HUES6 (cell line): Measurements from ENCODE around the gene APOBEC3B.
"Not testable (repeated sequence)": the region's sequence is repeated elsewhere in the genome, so short reads cannot be mapped to it uniquely, and the experiment has no call there.

ENCODE experiments used
- H3K27ac ChIP-seq: 2 replicates; pipeline ENCODE4 v1.7.0; 2013; ENCODE audit warnings: low read depth, mild to moderate bottlenecking, low read length, inconsistent platforms
- H3K27me3 ChIP-seq: 2 replicates; pipeline ENCODE4 v1.6.1; 2013; ENCODE audit warnings: low read length; ENCODE audit not compliant: control insufficient read depth, insufficient read depth
- H3K36me3 ChIP-seq: 2 replicates; pipeline ENCODE4 v1.6.1; 2013; ENCODE audit warnings: low read length; ENCODE audit not compliant: control insufficient read depth, insufficient read depth
- H3K4me1 ChIP-seq: 2 replicates; pipeline ENCODE4 v1.6.1; 2013; ENCODE audit warnings: low read length; ENCODE audit not compliant: control insufficient read depth, insufficient read depth
- H3K4me3 ChIP-seq: 2 replicates; pipeline ENCODE4 v1.5.1; 2013; ENCODE audit warnings: low read depth, low read length
- H3K9ac ChIP-seq: one replicate; pipeline ENCODE4 v1.6.1; 2013; ENCODE audit warnings: mild to moderate bottlenecking, low read length
- H3K9me3 ChIP-seq: 2 replicates; pipeline ENCODE4 v1.6.1; 2013; ENCODE audit warnings: low read depth, low read length; ENCODE audit not compliant: control insufficient read depth, insufficient read depth

The APOBEC3B gene

DNA sequence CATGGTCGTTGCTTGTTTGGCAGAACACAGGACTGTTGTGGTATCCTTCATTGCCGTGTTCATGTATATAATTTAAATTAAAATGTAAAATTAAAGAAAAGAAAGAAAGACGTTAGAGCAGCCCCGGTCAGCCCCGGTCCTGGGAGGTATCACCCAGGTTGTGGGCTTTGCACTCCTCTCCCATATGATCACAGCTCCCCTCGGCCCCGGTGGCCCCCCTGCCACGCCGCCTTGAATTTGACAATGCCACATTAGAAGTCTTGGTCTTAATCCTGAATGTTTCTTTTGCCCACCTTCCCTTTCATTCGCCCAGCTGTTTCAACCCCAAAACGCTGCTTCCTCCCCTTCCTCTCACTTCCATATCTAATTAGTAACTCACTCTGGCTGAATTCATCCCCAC is 13.3 kb upstream of the APOBEC3B start:
- H3K27ac ChIP-seq, result no peak overlapping the region
- H3K27me3 ChIP-seq, result no peaks in the 10 kb centered on the region
- H3K9ac ChIP-seq, result no peak overlapping the region
- peaks cover 13% of the 10 kb centered on the region; the same call in 1 of the 2 replicates for H3K4me1 ChIP-seq
- H3K9me3 ChIP-seq, result no peaks in the 10 kb centered on the region
- no peak overlapping the region for H3K4me3 ChIP-seq
- no peaks in the 10 kb centered on the region for H3K36me3 ChIP-seq

DNA sequence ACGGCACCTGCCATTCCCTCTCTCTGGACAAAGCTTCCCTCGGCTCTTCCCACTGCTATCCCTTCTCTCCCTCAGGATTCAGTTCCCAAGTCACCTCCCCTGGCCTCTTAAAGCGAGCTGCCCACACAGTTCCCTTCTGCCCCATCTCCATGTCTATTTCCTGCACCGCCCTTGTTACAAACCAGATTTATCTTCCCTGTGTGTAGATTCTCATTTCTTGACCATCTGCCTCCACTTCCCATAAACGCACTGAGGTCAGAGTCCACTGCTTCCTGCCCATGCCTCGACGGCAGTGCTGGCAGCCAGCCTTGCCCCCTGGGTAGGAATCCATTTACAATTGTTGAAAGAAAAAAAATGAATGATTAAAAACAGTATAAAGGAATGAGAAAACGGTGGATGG is 11.6 kb upstream of the APOBEC3B start:
- peaks cover 8% of the 10 kb centered on the region; the same call in 1 of the 2 replicates for H3K4me1 ChIP-seq
- H3K9ac ChIP-seq, result no peak overlapping the region
- H3K36me3 ChIP-seq, result no peaks in the 10 kb centered on the region
- H3K9me3 ChIP-seq, result 0 out of 2 replicates have a peak, but pooled peaks cover 8% of the 10 kb centered on the region
- H3K27ac ChIP-seq, result no peak overlapping the region
- no peaks in the 10 kb centered on the region for H3K27me3 ChIP-seq
- H3K4me3 ChIP-seq, result no peak overlapping the region

- Histone ChIP-seq H3K27me3 (no peaks in the 10 kb centered on the region), H3K27ac (no peak overlapping the region), H3K4me3 (no peak overlapping the region), H3K9ac (no peak overlapping the region), H3K9me3 (peaks cover 14% of the 10 kb centered on the region), H3K36me3 (no peaks in the 10 kb centered on the region), H3K4me1 (0 out of 2 replicates have a peak, but pooled peaks cover 3% of the 10 kb centered on the region)
Observed at GRCh38 chr22:38971202-38971601, 10.9 kb upstream of the APOBEC3B start.

DNA sequence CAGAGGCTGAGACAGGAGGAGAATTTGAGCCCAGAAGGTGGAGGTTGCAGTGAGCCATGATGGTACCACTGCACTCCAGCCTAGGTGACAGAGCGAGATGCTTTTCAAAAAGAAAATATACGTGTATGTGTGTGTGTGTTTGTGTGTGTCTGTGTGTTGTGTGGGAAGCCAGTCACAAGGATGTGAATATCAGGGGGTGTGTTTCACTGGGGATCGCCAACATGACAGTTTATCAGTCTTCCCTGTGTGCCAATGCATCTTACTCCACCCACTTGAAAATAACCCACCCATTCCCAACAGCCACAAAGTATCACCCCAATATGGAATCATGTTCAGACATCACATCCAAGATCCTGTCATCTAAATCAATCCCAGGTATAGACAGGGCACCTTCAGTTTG is 10.4 kb upstream of the APOBEC3B start:
- Histone ChIP-seq H3K27ac (no peak overlapping the region), H3K27me3 (no peaks in the 10 kb centered on the region), H3K4me3 (no peak overlapping the region), H3K9ac (no peak overlapping the region), H3K9me3 (peaks cover 18% of the 10 kb centered on the region), H3K36me3 (no peaks in the 10 kb centered on the region), H3K4me1 (no peaks in the 10 kb centered on the region)

DNA sequence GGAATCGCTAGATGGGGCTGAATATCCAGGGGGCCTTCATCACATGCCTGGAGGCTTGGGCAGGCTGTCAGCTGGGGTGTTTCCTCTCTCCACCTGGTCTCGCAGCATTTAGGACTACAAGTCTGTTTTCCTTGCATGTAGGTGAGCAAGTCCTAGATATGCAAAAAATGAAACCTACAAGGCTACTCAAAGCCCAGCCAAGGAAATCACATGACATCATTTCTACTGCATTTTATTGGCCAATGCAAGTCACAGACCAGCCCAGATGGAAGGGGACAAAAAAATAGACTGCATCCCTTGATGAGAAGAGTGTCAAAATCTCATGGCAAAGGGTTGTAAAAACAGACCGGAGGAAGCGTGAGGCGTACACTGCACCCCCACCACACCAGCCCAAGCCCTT is 9.6 kb upstream of the APOBEC3B start:
- no peaks in the 10 kb centered on the region for H3K36me3 ChIP-seq

DNA sequence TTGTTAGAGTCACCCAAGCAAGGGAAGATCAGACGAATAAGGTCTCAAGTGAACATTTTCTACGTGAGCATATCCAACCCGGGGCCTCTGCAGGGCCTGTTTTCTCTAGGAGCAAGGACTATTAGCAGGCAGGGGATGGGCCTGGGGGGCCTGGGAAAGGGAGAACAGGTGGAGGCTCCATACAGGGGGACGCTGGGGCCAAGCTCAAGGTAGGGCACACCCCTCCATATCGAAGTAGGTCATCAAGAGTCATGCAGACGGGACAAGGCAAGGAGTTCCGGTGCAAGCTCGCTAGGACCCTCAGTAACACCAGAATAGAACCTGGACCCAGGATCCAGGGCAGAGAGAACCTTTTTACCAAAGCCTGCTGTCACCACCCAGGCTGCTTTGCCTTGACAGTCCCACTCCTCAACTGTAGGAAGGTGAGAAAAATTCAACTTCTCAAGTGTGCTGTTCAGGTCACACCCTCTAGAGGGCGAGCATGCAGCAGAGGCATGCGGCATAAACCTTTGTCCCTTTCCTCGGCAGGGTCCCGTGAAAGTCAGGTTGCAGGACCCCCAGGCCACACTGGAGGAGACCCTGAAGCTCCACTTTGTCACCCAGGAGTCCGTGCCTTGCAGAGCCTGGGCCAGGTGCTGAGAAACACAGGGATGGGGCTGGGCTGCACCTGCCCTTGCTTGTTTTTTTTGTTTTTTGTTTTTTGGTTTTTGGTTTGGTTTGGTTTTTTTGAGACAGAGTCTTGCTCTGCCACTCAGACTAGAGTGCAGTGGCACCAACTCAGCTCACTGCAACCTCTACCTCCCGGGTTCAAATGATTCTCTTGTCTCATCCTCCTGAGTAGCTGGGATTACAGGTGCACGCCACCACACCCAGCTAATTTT is 8.6 kb upstream of the APOBEC3B start:
- H3K27me3 ChIP-seq, result no peaks in the 10 kb centered on the region
- peaks cover 31% of the 10 kb centered on the region for H3K9me3 ChIP-seq
- no peaks in the 10 kb centered on the region for H3K4me1 ChIP-seq
- no peak overlapping the region for H3K9ac ChIP-seq
- H3K36me3 ChIP-seq, result no peaks in the 10 kb centered on the region
- H3K4me3 ChIP-seq, result no peak overlapping the region
- H3K27ac ChIP-seq, result no peak overlapping the region

More for the DNA sequence above, 9.6 kb upstream of the APOBEC3B start:
- Histone ChIP-seq H3K9ac (no peak overlapping the region), H3K4me3 (no peak overlapping the region), H3K4me1 (no peaks in the 10 kb centered on the region), H3K27me3 (no peaks in the 10 kb centered on the region), H3K27ac (no peak overlapping the region), H3K9me3 (peaks cover 25% of the 10 kb centered on the region)

DNA sequence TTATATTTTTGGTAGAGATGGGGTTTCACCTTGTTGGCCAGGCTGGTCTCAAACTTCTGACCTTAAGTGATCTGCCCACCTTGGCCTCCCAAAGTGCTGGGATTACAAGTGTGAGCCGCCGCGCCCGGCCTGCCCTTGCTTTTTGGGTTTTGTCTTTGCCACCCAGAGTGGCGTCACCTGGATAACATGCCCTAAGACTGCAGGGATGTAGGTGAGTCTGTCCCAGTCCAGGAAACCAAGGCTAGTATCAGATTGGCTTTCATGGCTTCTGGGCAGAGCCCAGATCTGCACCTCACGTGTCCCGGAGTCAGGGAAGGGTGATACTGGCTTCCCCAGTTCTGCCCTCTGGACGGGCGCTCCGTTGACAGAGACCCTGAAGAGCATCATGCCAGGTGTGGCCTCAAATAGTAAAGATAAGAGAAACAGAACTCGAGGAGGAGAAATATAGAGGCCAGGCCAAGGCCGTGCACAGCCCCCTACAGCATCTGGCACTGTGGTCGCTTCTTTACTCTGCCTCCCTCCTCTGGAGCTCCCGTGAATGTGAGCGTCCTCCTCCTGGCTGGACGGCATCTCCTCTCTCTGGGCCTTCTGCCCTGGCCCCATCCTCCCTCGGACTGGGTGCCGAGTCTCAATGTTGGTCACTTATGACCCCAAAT is 7.8 kb upstream of the APOBEC3B start:
- no peak overlapping the region for H3K9ac ChIP-seq
- no peaks in the 10 kb centered on the region for H3K36me3 ChIP-seq
- no peak overlapping the region for H3K4me3 ChIP-seq
- H3K4me1 ChIP-seq, result no peaks in the 10 kb centered on the region
- no peak overlapping the region for H3K27ac ChIP-seq
- peaks cover 31% of the 10 kb centered on the region for H3K9me3 ChIP-seq
- H3K27me3 ChIP-seq, result no peaks in the 10 kb centered on the region

DNA sequence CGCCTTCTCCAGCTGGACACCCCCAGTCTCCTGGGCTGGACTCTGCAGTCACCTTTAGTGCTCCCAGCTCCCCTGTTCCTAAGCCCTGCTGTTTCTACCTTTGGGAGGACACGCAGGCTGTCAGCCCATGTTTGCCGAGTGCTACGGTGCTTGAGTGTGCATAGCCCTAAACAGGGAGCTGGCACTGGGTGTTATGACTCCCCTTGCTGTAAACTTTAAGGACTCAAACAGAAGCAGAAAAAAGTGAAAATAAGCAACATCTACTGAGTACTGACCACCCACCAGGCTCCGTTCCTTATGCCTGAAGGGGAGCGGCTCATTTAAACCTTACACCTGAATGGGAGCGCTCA is 7.3 kb upstream of the APOBEC3B start:
- H3K36me3 ChIP-seq, result no peaks in the 10 kb centered on the region

GRCh38 chr22:38977289-38977688 is 4.9 kb upstream of the APOBEC3B start:
- not testable (repeated sequence) for H3K4me3 ChIP-seq, H3K9ac ChIP-seq, H3K27me3 ChIP-seq, H3K27ac ChIP-seq, H3K4me1 ChIP-seq, H3K36me3 ChIP-seq
- peaks cover 36% of the 10 kb centered on the region for H3K9me3 ChIP-seq

More for the DNA sequence above, 7.3 kb upstream of the APOBEC3B start:
- Histone ChIP-seq H3K4me1 (no peaks in the 10 kb centered on the region), H3K9ac (no peak overlapping the region), H3K27me3 (no peaks in the 10 kb centered on the region), H3K27ac (no peak overlapping the region), H3K9me3 (peaks cover 31% of the 10 kb centered on the region), H3K4me3 (no peak overlapping the region)

DNA sequence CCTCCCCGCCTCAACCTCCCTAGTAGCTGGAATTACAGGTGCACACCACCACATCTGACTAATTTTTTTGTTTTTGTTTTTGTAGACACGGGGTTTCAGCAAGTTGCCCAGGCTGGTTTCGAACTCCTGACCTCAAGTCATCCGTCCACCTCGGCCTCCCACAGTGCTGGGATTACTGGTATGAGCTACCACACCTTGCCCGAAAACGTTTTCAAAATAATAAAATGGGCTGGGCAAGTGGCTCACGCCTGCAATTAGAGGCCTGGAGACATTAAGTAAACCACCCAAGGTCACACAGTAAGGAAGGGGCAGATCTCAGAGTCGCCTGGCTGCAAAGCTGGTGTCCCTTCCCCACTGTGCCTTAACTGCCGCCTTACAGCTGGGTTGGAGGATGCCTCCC is 1.6 kb upstream of the APOBEC3B start:
- H3K27ac ChIP-seq, H3K27me3 ChIP-seq, H3K4me3 ChIP-seq, H3K9ac ChIP-seq, H3K36me3 ChIP-seq, H3K4me1 ChIP-seq: not testable (repeated sequence)
- H3K9me3 ChIP-seq, result peaks cover 48% of the 10 kb centered on the region
